Epithelial cell of proximal tubule (primary cell): ENCODE results near the gene GTF3C5. TPM values are rescaled to one million over a fixed set of nuclear protein-coding genes. Genes with fewer than 3 reads are reported as not detected.

Source experiments
- DNase-seq: peaks from one replicate; pipeline ENCODE4 v3.0.0-alpha.2; 2011; ENCODE audit warnings: low read depth
- H3K4me3 ChIP-seq: 2 replicates; pipeline ENCODE4 v1.5.1; 2011; ENCODE audit warnings: low read depth, mild to moderate bottlenecking, low read length
- CTCF ChIP-seq: conservative IDR thresholded peaks from 2 replicates; pipeline ENCODE4 v1.5.1; 2012; ENCODE audit warnings: low read depth, mild to moderate bottlenecking, low read length
- total RNA-seq: library from RNA; depleted of rRNA; stranded (reverse); fragments of >200 nt; gene quantifications from 2 replicates; pipeline ENCODE4 v1.2.3, GENCODE V29; 2015

GTF3C5 gene
- total RNA-seq, 1 donor from 2014 or later: 112 TPM

DNA sequence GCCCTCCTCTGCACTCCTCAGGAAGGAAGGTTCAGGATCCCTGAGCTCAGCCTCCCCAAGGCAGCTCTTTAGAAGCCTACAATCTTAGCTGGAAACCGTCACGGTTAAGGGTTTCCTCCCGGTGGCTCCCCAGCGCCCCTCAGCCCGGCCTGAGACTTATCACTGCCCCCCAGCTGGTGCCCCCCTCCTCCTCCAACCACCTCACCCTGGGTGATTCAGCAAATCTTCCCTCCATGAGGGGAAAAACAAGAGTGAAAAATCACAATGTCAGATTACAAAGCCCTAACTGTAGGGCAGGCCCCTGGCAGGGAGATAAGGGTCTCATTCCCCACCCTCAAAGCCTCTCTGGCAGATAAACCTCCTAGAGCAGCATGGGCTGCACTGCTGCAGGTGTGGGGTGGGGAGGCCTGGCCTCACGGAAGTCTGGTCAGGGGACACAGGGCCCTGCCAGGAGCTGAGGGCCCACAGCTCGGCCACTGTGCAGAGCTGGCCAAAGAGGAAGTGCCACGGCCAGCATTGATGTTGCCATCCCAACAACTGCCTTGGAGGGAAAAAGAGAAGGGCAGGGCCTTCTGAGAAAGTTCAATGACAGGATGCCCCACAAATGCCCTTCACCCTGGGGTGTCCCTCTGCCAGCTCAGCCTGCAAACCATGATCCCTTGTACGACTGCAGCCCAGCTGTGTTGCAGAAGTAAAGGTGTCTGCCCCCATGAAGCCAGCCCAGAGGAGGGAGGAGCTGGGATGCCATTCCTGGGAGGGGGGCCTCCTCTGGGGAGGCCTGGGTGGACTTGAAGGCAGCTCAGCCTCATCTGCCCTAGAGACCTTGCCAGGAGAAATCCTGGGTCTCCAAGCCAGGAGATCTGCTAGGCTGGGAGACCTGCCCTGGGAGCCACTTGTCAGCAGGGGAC, 26.5 kb upstream of the GTF3C5 start:
- no peak for TF ChIP-seq CTCF
- DNase-seq: no peak
- no peak overlapping the region for H3K4me3 ChIP-seq

GRCh38 chr9:133004999-133005760, 25.6 kb upstream of the GTF3C5 start:
- no peak for TF ChIP-seq CTCF
- no peak overlapping the region for H3K4me3 ChIP-seq
- DNase-seq: no peak

- no peak overlapping the region for H3K4me3 ChIP-seq
- no peak for DNase-seq
- no peak for TF ChIP-seq CTCF
Measured at GRCh38 chr9:133005957-133006356, 24.8 kb upstream of the GTF3C5 start.

DNA sequence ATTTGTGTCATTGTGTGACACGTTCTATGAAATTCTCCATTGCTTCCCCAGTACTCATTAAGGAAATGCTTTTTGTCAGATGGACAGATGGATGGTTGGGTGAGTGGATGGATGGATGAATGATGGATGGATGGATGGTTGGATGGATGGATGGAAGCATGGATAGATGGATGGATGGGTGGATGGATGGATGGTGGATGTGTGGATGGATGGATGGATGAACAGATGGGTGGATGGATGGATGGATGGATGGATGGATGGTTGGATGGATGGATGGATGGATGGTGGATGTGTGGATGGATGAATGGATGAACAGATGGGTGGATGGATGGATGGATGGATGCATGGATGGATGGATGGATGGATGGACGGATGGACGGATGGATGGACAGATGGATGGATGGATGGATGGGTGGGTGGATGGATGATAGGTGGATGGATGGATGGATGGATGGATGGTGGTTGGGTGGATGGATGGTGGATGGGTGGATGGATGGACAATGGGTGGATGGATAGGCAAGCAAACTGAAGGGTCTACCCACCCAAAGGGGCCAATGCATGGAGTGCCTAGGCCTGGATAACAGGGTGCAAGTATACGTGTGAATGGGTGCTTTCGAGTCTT, 24.0 kb upstream of the GTF3C5 start:
- no peak for TF ChIP-seq CTCF
- no peak overlapping the region for H3K4me3 ChIP-seq
- no peak for DNase-seq

- no peak for DNase-seq
- TF ChIP-seq CTCF: no peak
- no peak overlapping the region for H3K4me3 ChIP-seq
Measured at GRCh38 chr9:133008406-133008805, 22.4 kb upstream of the GTF3C5 start.

GRCh38 chr9:133008824-133009223, 22.0 kb upstream of the GTF3C5 start:
- no peak overlapping the region for H3K4me3 ChIP-seq
- no peak for DNase-seq
- no peak for TF ChIP-seq CTCF
